RWPE2 (cell line): ENCODE measurements around the gene UROC1.

Source experiments
- ATAC-seq: fragments of 200-7000 bp; cut with Tn5 transposase; 3 replicates; pipeline ENCODE4 v1.9.1; 2021; ENCODE audit warnings: low read depth
- DNase-seq: peaks from one replicate; pipeline ENCODE4 v3.0.0-alpha.2; 2020; ENCODE audit warnings: low spot score
- H3K27ac ChIP-seq: fragments of 450-650 bp; 2 replicates; pipeline ENCODE4 v1.5.1; 2017; ENCODE audit warnings: mild to moderate bottlenecking; ENCODE audit not compliant: poor library complexity, severe bottlenecking
- H3K27me3 ChIP-seq: fragments of 250-450 bp; sonication (Bioruptor Pico); 2 replicates; pipeline ENCODE4 v1.5.1; 2021; ENCODE audit warnings: mild to moderate bottlenecking, moderate library complexity; ENCODE audit not compliant: insufficient read depth, poor library complexity, severe bottlenecking
- H3K36me3 ChIP-seq: fragments of 250-450 bp; sonication (Bioruptor Pico); 2 replicates; pipeline ENCODE4 v1.5.1; 2020; ENCODE audit warnings: low read depth, mild to moderate bottlenecking, moderate library complexity
- H3K4me1 ChIP-seq: fragments of 250-450 bp; sonication (Bioruptor Pico); 2 replicates; pipeline ENCODE4 v1.5.1; 2021; ENCODE audit warnings: mild to moderate bottlenecking, moderate library complexity; ENCODE audit not compliant: insufficient read depth, poor library complexity, severe bottlenecking
- H3K4me3 ChIP-seq: fragments of 250-450 bp; sonication (Bioruptor Pico); 2 replicates; pipeline ENCODE4 v1.5.1; 2021; ENCODE audit warnings: mild to moderate bottlenecking, moderate library complexity; ENCODE audit not compliant: severe bottlenecking
- H3K9me3 ChIP-seq: fragments of 250-450 bp; sonication (Bioruptor Pico); 2 replicates; pipeline ENCODE4 v1.5.1; 2021; ENCODE audit warnings: mild to moderate bottlenecking, moderate library complexity; ENCODE audit not compliant: severe bottlenecking
- TF ChIP-seq, protein P1 (sequence below): fragments of 450-650 bp; IDR thresholded peaks from one replicate; pipeline ENCODE4 v1.5.1; 2017; ENCODE audit warnings: mild to moderate bottlenecking, moderate library complexity; ENCODE audit not compliant: poor library complexity, severe bottlenecking

The UROC1 gene

DNA sequence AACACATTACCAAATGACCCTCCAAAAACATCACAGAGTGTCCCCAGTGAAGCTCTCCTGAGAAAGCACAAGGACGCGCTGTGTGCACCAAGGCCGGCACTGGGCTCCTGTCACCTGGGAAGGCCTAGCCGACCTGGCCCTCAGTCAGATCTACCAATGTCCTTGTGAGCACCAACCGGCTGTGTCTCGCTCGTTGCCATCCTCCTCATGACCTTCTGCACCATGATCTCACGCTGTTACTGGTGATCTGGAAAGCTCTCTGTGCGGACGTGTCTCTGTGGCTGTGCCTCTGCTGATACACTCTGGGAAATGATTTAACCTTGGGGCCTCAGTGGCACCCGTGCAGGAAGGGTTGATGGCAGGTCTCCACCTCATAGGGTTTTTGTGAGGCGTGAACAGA, 66.1 kb downstream of the UROC1 start:
- no peak for ATAC-seq
- Histone ChIP-seq H3K36me3 (peaks cover 64% of the 10 kb centered on the region), H3K27ac (no peak overlapping the region), H3K4me1 (no peaks in the 10 kb centered on the region), H3K4me3 (no peak overlapping the region), H3K9me3 (no peaks in the 10 kb centered on the region), H3K27me3 (no peaks in the 10 kb centered on the region)
- no peak for DNase-seq
- TF ChIP-seq, protein P1, sequence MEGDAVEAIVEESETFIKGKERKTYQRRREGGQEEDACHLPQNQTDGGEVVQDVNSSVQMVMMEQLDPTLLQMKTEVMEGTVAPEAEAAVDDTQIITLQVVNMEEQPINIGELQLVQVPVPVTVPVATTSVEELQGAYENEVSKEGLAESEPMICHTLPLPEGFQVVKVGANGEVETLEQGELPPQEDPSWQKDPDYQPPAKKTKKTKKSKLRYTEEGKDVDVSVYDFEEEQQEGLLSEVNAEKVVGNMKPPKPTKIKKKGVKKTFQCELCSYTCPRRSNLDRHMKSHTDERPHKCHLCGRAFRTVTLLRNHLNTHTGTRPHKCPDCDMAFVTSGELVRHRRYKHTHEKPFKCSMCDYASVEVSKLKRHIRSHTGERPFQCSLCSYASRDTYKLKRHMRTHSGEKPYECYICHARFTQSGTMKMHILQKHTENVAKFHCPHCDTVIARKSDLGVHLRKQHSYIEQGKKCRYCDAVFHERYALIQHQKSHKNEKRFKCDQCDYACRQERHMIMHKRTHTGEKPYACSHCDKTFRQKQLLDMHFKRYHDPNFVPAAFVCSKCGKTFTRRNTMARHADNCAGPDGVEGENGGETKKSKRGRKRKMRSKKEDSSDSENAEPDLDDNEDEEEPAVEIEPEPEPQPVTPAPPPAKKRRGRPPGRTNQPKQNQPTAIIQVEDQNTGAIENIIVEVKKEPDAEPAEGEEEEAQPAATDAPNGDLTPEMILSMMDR: no peak

DNA sequence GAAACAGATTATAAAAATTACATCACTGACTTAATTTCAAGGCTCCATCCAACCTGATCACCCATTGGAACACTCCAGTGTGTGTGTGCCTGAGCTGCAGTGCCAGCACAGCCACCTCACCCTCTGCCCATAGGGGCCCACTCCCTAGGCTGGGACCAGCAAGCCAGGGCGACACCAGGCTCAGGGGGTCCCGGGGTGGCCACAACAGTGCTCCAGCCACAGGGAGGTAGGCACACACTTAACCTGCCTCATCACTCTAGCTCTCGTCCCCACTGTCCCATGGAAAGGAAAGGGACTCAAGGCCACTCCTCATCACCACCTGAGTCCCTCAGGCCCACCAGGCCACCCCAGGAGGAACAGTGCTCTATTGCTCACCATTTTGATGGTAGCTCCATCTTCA, 66.8 kb downstream of the UROC1 start:
- peaks cover 64% of the 10 kb centered on the region for H3K36me3 ChIP-seq
- H3K4me3 ChIP-seq: no peak overlapping the region
- H3K27ac ChIP-seq: no peak overlapping the region
- H3K9me3 ChIP-seq: no peaks in the 10 kb centered on the region
- DNase-seq (no peak), ATAC-seq (no peak)
- no peaks in the 10 kb centered on the region for H3K27me3 ChIP-seq
- no peaks in the 10 kb centered on the region for H3K4me1 ChIP-seq
- TF ChIP-seq, protein P1: no peak

DNA sequence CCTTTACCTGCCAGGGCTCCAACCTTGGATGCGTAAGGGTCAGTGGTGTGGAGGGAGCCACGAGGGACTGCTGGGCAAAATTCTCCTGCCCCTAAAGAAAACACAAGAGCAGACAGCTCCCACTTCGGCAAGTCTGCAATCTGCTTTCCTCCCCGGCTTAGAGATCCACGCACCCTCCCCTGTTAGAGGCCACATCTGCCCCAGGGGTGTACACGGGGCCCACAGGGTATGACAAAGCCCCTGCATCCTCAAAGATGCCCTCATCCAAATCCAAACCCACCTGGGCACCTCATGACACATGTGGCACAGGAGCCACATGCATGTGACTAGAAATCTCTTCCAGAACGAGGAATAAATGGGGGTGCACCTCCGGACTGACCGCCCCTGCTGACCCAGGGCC, 67.4 kb downstream of the UROC1 start:
- Histone ChIP-seq H3K4me1 (no peaks in the 10 kb centered on the region), H3K9me3 (no peaks in the 10 kb centered on the region), H3K27ac (no peak overlapping the region), H3K4me3 (no peak overlapping the region), H3K36me3 (peaks cover 60% of the 10 kb centered on the region), H3K27me3 (no peaks in the 10 kb centered on the region)
- TF ChIP-seq, protein P1: no peak
- DNase-seq (no peak), ATAC-seq (no peak)

DNA sequence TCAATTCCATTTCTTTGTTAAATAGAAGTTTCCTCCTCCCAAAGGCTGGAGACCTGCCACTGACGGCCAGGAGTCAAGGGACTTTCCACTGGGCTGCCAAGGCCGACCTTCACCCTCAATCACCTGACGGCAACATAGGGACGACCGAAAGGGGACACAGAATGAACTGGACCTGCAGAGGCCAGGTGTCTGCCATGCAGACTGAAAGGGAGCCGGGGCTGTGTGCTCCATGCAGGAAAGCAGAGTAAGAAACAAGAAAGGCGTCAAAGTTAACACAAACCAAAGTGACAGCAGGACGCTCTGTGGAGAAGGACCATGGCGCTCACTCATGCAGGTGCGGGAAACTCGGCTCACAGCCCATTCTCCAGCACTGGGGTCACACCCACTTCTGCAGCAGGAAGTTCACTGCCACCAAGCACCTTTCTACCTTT, 67.9 kb downstream of the UROC1 start:
- Histone ChIP-seq H3K4me3 (no peak overlapping the region), H3K36me3 (peaks cover 58% of the 10 kb centered on the region), H3K27ac (no peak overlapping the region), H3K9me3 (no peaks in the 10 kb centered on the region), H3K27me3 (no peaks in the 10 kb centered on the region), H3K4me1 (no peaks in the 10 kb centered on the region)
- TF ChIP-seq, protein P1: no peak
- DNase-seq (no peak), ATAC-seq (no peak)

DNA sequence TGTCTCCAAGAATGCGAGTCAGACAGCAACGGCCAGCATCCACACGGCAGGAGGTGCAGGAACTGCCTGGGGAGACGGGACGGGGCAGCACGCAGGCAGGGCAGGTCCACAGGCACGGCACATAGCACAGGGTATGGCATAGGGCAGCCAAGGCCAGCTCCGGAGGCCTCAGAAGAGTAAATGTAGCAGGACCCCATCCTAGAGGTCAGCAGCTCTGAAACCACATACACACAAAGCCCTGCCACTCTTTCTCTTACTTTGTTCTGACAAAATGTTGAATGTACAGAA, 68.7 kb downstream of the UROC1 start:
- Histone ChIP-seq H3K36me3 (peaks cover 50% of the 10 kb centered on the region), H3K27me3 (no peaks in the 10 kb centered on the region), H3K4me3 (no peak overlapping the region), H3K27ac (no peak overlapping the region), H3K9me3 (no peaks in the 10 kb centered on the region), H3K4me1 (no peaks in the 10 kb centered on the region)
- DNase-seq (no peak), ATAC-seq (no peak)
- TF ChIP-seq, protein P1: no peak
